SH-SY5Y (cell line): ENCODE results near the gene FCRL3.

Source experiments
- GATA2 ChIP-seq: IDR thresholded peaks from 2 replicates; pipeline ENCODE4 v1.6.1; 2011; ENCODE audit warnings: mild to moderate bottlenecking, low read depth, low read length
- GATA3 ChIP-seq: IDR thresholded peaks from 2 replicates; pipeline ENCODE4 v1.6.1; 2011; ENCODE audit warnings: low read depth, mild to moderate bottlenecking, low read length, moderate library complexity

Gene FCRL3, protein sequence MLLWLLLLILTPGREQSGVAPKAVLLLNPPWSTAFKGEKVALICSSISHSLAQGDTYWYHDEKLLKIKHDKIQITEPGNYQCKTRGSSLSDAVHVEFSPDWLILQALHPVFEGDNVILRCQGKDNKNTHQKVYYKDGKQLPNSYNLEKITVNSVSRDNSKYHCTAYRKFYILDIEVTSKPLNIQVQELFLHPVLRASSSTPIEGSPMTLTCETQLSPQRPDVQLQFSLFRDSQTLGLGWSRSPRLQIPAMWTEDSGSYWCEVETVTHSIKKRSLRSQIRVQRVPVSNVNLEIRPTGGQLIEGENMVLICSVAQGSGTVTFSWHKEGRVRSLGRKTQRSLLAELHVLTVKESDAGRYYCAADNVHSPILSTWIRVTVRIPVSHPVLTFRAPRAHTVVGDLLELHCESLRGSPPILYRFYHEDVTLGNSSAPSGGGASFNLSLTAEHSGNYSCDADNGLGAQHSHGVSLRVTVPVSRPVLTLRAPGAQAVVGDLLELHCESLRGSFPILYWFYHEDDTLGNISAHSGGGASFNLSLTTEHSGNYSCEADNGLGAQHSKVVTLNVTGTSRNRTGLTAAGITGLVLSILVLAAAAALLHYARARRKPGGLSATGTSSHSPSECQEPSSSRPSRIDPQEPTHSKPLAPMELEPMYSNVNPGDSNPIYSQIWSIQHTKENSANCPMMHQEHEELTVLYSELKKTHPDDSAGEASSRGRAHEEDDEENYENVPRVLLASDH

DNA sequence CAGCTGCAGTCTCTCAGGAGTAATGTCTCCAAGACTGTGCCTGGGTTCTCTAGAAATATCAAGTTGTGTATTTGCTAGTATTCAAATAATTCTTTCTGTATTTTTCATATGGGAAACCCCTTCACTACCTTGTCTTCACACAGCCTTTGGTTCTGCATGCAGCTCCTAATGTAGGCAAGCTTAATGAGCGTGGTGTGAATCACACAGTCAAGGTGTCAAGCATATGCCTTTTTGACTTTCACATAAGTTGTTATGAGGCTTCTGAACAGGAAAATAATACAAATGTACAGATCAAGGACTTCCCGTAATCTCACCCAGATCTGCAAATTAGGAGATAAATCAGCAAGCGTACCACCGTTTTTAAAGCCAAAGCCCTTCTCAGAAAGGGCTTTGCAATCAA is at the start of gene FCRL3:
TSS of gene FCRL3 (minus strand) at position 38 of the 400 bp plus-strand sequence. CDS start 280 bp downstream, outside the sequence.
- TF ChIP-seq GATA2 (no peak), GATA3 (no peak)

DNA sequence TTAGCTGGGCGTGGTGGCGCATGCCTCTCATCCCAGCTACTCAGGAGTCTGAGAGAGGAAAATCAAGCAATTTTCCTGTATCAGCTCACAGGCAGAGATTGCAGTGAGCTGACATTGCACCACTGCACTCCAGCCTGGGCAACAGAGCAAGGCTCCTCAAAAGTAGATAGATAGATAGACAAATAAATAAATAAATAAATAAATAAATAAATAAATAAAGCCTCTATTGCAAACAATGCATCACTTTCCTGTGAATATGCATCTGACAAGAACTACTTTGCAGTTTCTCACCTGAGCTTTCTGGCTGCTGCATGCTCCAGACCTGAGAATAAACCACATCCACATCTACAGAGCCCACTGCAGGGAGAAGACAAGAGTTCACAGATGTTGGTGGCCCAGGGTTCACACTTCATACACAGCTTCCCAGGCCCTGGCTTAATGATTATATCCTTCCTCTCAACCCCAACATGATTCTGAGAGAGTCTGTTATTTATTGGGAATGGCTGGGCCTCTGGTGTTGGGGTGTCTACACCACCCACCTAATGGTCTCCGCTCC is 47.8 kb upstream of the FCRL3 start:
- no peak for TF ChIP-seq GATA3
- no peak for TF ChIP-seq GATA2

DNA sequence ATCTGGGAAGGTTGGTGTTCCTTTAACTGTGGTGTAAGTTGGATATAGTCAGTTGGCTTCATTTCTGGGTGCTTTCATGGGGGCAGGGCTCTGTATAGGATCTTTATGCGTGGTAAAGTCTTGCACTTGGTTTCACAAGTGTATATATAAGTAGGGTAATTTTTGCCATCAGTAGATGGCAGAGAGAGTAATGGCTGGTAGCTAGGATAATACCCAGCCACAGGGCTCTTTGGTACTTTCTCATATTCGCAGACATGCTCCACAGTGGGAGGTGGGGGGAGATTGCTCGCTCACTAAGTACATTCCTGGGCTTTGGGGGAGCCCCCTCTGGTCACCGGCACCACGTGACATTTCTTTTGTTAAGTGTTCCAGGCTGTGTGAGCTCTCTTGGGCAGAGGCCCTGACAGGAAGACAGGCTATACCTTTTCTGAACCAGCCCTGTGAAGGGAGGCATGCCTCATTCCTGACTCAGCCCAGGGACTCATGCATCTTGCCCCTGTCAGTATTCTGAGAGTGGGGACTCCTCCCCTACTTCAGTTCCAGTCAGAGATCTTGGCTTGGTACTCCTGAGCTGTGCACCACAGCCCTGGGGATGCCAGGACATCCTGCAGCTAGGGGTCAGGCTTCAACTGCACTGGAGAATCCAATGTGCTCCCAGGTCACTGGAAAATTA is 38.8 kb upstream of the FCRL3 start:
- TF ChIP-seq GATA3, result no peak
- TF ChIP-seq GATA2, result no peak

DNA sequence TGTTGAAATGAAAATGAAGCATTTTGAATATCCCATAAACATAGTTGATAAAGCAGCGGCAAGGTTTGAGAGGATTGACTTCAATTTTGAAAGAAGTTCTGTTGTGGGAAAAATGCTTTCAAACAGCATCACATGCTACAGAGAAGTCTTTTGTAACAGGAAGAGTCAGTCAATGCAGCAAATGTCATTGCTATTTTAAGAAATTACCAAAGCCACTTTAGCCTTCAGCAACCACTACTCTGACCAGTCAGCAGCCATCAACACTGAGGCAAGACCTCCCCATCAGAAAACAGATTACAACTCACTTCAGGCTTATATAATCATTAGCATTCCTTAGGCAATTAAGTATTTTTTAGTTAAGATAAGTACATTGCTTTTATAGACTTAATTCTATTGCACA is 33.8 kb upstream of the FCRL3 start:
- no peak for TF ChIP-seq GATA2
- no peak for TF ChIP-seq GATA3

DNA sequence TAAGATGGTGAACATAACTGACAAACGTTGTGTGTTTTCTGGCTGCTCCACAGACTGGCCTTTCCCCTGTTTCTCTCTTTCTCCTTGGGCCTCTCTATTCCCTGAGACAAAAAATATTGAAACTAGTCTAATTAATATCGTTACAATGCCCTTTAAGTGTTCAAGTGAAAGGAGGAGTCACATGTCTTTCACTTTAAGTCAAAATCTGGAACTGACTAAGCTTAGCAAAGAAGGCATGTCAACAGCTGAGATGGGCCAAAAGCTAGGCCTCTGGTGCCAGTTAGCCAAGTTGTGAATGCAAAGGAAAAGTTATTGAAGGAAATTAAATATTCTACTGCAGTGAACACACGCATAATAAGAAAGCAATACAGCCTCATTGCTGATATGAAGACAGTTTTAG is 32.2 kb upstream of the FCRL3 start:
- TF ChIP-seq GATA3 (no peak), GATA2 (no peak)

DNA sequence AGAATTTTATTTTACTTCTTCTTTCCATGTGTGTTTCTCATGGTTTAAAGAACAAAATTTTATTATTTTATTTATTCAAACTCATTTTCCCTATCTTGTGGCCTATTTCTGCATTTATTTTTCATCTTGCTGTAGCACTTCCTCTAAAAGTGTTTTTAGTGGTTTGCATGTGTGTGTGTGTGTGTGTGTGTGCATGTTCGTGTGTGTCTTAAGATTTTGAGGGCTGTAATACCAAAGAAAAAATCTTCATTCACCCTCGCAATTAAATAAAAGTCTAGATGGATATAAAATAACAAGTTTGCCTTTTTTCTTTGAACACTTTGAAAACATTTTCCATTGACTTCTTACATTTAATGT is 24.6 kb upstream of the FCRL3 start:
- TF ChIP-seq GATA3 (no peak), GATA2 (no peak)

DNA sequence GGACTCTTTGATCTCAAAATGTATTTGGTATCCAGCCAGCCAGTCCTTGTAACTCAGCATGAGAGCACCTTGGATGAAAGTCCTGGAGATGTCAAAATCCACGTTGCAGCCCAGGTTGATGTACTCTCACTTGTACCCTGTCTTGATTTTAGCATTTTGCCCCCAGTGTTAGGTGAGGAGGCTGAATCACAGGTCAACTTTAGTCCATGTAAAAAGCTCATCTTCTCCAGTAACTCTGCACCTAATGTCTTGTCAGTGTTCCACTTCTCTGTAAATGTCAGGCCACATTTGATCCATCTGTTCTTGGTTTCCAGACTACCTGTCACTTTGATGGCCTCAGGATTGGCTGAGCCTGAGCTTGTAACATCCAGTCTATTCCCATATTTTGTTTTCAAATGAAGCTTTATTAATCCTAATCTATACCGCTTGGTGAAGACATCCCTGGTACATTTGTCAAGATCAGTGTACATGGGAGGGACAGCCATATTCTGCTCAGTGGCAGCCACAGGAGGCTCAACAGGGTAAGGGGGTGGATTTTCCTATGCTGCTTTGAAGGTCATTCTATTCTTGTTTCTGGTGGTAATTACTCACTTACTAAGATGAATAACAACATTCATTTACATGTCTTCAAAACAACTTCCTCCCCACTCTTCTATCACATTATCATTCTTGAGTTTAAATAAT is 24.1 kb upstream of the FCRL3 start:
- no peak for TF ChIP-seq GATA2

DNA sequence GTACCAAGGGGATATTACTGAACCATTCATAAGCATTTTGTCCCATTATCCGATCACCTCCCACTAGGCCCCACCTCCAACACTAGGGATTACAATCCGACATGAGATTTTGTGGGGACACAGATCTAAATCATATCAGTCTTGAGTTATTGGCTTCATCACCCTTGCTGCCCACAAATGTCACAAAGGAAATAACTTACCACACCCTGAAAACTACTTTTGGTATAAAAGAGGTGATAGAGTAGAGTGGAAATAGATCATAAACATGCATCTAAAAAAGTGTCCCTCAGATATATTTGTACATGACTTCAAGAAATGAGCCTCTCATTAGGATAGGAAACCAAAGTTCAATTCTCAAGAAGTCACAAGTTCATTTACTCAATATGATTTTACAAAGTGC is 22.6 kb upstream of the FCRL3 start:
- no peak for TF ChIP-seq GATA3
- no peak for TF ChIP-seq GATA2

DNA sequence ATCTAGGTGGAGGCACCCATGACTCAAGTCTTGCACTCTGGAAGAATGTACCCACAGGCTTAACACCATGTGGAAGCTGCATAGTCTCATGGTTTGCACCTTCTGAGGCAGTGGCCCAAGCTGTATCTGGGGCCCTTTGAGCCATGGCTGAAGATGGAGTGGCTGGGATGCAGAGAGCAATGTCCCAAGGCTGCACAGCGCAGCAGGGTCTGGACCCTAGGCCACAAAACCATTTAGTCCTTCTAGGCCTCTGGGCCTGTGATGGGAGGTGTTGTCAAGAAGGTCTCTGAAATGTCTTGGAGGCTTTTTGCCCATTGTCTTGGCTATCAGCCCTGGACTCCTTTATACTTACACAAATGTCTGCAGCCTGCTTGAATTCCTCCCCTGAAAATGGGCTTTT is 21.4 kb upstream of the FCRL3 start:
- TF ChIP-seq GATA2, result no peak
- TF ChIP-seq GATA3, result no peak

DNA sequence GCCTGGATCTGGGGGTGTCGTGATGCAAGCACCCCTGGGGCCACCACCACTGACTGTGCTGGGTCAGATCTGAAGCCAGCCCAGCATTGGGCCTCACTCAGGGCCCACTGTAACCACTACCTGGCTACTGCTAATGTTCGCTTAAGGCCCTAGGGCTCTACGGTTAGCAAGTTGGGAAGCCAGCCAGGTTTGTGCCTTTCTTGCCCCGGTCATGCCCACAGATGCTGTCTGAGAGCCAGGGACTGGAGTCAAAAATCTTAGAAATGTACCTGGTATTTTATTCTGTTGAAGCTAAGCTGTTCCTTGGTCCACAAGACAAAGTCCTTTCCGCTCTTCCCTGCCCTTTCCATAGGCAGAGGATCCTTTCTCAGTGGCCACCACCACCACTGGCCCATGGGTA is 15.2 kb upstream of the FCRL3 start:
- TF ChIP-seq GATA3, result no peak
- no peak for TF ChIP-seq GATA2

DNA sequence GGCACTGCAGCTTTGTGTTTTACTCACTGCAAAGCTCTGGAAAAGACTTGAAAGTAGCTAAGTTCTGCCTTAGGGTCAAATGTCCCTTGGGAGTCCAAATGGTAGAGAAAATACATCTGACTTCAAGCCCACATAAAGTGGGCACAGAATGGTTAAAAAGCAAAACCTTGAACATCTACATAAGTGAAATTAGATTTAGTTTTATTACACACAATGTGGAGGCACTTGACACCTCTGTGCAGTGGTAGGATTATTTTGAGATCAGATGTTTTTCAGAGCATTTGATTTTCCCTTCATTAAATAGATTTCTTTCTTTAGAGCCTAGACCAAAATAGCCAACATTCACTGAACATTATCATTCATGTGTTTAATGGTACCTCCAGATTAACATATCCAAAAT is 11.2 kb upstream of the FCRL3 start:
- no peak for TF ChIP-seq GATA2
- TF ChIP-seq GATA3, result no peak

DNA sequence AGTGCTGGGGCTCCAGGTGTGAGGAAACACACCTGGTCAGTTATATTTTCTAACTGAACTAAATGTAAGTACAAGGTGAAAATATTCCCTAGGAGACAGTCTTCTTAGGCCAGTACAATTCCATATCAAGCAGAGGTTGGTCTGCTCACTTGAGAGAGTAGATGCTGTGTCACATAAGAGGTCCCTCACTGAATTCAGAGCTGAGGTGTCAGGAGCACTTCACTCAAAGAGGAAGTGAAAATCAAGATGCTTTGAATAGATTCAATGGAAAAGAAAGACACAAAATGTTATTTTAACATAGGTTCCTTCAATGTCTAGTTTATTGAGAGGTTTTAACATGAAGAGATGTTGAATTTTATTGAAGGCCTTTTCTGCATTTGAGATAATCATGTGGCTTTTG is 4.3 kb upstream of the FCRL3 start:
- TF ChIP-seq GATA2, result no peak

DNA sequence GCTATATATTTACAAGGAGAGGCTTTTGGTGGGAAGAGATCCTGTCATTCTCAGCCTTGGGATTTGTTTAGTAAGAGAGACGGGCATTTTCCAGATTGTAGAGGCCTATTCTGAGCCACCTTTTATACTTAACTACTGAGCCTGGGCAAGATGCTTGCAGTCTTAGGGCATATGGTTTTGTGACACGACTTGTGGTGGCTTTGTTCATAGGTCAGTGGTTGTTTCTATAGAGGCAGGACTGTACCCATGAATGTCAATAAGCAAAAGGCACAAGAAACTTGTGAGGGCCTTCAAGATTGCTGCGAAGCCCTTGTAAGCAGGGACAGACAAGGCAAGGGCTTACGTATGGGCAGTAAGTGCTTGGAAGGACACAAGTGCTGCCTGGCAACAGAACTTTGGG is 3.4 kb upstream of the FCRL3 start:
- TF ChIP-seq GATA2 (no peak), GATA3 (no peak)

DNA sequence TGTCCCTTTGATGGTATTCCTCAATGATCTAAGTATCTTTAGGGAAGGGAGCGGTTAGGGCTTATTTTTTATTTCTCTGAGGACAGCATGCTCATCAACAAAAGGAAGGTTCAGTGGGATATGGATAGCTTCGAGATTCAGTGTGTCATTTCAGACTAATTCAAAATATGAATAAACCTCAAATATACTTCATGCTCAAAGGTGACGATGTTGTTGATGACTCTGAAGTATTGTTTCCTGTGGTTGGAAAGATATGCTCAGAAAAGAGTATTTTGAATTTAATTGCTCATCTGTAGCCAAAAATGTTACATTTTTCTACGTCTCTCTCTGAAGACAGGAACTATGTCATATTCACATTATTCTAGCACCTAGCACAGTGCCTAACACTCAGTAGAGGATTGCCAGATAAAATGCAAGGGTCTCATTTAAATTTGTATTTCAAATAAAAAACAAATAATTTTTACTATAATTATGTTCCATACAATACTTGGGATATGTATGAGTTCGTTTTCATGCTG is 1.8 kb upstream of the FCRL3 start:
- TF ChIP-seq GATA3 (no peak), GATA2 (no peak)
